Endodermal cell (in vitro differentiated cells): Measurements from ENCODE around the gene CEP295NL. TPM values are rescaled to one million over a fixed set of nuclear protein-coding genes. Genes with fewer than 3 reads are reported as not detected.

ENCODE experiments used
- DNase-seq: peaks from one replicate; pipeline ENCODE4 v3.0.0-alpha.2; 2017
- H3K27ac ChIP-seq: 2 replicates; pipeline ENCODE4 v1.5.1; 2013; ENCODE audit warnings: mild to moderate bottlenecking, low read depth, low read length, moderate library complexity
- H3K27me3 ChIP-seq: 2 replicates; pipeline ENCODE4 v1.6.1; 2013; ENCODE audit warnings: mild to moderate bottlenecking, low read length, moderate library complexity; ENCODE audit not compliant: insufficient read depth, control insufficient read depth, poor library complexity, severe bottlenecking
- H3K36me3 ChIP-seq: 2 replicates; pipeline ENCODE4 v1.7.0; 2013; ENCODE audit warnings: mild to moderate bottlenecking, low read length, moderate library complexity; ENCODE audit not compliant: control insufficient read depth, insufficient read depth
- H3K4me1 ChIP-seq: one replicate; pipeline ENCODE4 v1.7.0; 2013; ENCODE audit warnings: low read length; ENCODE audit not compliant: control insufficient read depth, insufficient read depth
- H3K4me3 ChIP-seq: 2 replicates; pipeline ENCODE4 v1.5.1; 2013; ENCODE audit warnings: mild to moderate bottlenecking, low read length, moderate library complexity
- H3K9ac ChIP-seq: 2 replicates; pipeline ENCODE4 v1.6.1; 2013; ENCODE audit warnings: mild to moderate bottlenecking, low read length, moderate library complexity; ENCODE audit not compliant: poor library complexity, severe bottlenecking; ENCODE audit errors: extremely low read depth
- H3K9me3 ChIP-seq: 2 replicates; pipeline ENCODE4 v1.6.1; 2013; ENCODE audit warnings: mild to moderate bottlenecking, low read length, moderate library complexity; ENCODE audit not compliant: control insufficient read depth
- H3K27ac Mint-ChIP-seq: 2 replicates; pipeline ENCODE4 v1.8.0; 2020; ENCODE audit warnings: mixed read lengths
- H3K27me3 Mint-ChIP-seq: 2 replicates; pipeline ENCODE4 v1.8.0; 2021; ENCODE audit warnings: mild to moderate bottlenecking, mixed read lengths; ENCODE audit not compliant: insufficient read depth
- H3K36me3 Mint-ChIP-seq: 2 replicates; pipeline ENCODE4 v1.8.0; 2020; ENCODE audit warnings: low read depth, mixed read lengths
- H3K4me1 Mint-ChIP-seq: 2 replicates; pipeline ENCODE4 v1.8.0; 2020; ENCODE audit warnings: mixed read lengths
- H3K4me3 Mint-ChIP-seq: 2 replicates; pipeline ENCODE4 v1.8.0; 2020; ENCODE audit warnings: mild to moderate bottlenecking, moderate library complexity, mixed read lengths
- H3K9me3 Mint-ChIP-seq: 2 replicates; pipeline ENCODE4 v1.8.0; 2020; ENCODE audit warnings: mild to moderate bottlenecking, mixed read lengths
- WGBS, 2 experiments: methylation state at CpG; one replicate each; pipeline versions ENCODE4 v1.1.5 to v1.1.7; 2013; ENCODE audit warnings: missing lambda C conversion rate in 2 of 2, mixed read lengths in 1 of 2; ENCODE audit not compliant: insufficient coverage in 1 of 2, insufficient read length in 1 of 2; 5-methylcytosine and 5-hydroxymethylcytosine counted together
- long read RNA-seq, 4 experiments: library from polyadenylated mRNA in 2 of 4; library from RNA in 1 of 4; library from capped mRNA in 1 of 4; stranded (forward) in 3 of 4; unstranded in 1 of 4; transcript quantifications; one replicate each; pipeline ENCODE4 v2.0.0, GENCODE V29; 2020 to 2021; ENCODE audit warnings: inconsistent platforms in 1 of 4
- polyA plus RNA-seq, 2 experiments: library from polyadenylated mRNA; stranded (reverse); fragments of 50-300 nt; gene quantifications; one replicate each; pipeline ENCODE4 v1.2.3, GENCODE V29; 2013
- total RNA-seq, 2 donors: library from RNA; stranded (reverse); fragmentation: NEBNext Ultra II Directional in 1 of 2; extraction: Animal tissue kit (Norgen Biotek cat#: 25700) in 1 of 2; gene quantifications; 2 replicates in 1 of 2; 3 replicates in 1 of 2; pipeline ENCODE4 v1.2.1, GENCODE V29; 2021
- TF ChIP-seq, protein P1 (sequence below): fragments of 200-600 bp; sonication (generic); conservative IDR thresholded peaks from 2 replicates; pipeline ENCODE4 v1.5.0; 2021; ENCODE audit warnings: antibody characterized with exemption, mild to moderate bottlenecking

The CEP295NL gene, protein sequence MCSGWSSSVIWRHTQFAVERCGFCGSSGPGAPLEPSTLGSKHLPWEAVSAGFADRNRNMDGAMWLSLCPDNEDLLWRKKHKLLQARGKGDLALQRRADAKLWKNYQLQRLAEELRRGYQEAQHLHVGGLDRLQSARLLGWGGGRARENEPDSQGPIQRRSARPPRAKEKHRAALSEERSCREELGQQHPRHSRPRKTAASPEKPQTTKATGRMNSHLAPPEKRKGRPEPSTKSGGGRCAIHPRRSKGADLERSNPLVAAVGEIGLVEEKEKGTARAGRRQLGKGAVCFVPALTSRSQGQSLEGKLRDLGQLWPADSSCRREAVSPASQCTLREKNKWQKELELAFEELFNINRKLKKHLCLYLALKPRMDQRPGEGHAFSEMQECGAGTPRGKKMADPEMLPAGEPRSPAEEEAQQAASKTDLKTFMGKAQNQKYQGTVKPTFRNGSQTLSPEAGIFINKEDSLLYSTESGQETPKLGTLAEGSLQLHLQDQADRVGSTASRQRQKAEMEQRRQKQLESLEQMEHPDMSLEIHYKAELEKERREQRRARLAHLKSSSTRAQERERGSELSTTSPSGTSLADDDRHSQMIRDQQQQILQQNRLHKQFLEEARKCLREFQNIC
- total RNA-seq = 1 to 10 TPM in 1 of 2 donors, under 1 TPM in 1; 0.97 to 2.2 TPM
- polyA plus RNA-seq (2013, experiment 1 of 2) = 0.43 TPM
- 0.37 TPM for polyA plus RNA-seq (2013, experiment 2 of 2)
- long read RNA-seq, experiment 1 = 0 reads
- long read RNA-seq, experiment 2 = 0 reads
- long read RNA-seq, experiment 3 = 0 reads
- long read RNA-seq, experiment 4 = 0 reads

DNA sequence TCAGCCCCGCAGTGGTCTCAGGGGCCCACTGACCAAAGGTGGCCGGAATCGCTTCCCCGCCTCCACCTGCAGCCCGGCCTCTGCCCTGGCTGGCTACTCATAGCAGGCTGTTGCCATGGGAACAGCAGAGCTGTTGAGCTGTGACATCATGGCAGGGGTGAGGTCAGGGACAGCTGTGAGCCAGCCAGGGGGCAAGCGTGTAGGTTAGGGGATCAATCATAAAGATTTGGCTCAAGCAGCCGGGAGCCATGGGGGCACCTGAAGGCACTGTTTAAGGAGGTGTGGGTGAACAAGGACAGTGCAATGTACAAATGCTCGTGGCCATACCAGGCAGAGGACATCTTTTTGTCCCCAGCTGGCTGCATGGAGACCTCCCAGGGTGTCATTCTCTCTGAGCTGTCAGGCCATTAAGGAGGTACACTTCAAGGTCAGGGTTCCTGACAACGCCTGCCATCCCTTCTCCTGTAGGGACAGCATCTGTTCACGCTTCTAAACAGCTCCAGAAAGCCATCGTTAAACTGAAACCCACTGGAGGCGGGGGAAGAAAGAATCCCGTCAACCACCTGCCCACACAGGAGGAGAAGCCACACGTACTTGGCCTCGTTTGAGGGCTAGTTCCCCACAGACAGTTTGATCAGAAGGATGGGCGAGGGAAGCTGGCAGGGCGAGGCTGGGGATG, at the start of gene CEP295NL:
Gene CEP295NL (minus strand): TSS at position 101 of the 679 bp plus-strand sequence. CDS start 1,373 bp downstream, outside the sequence.
- Histone ChIP-seq H3K27ac (peak within 1 kb of the TSS; percentile 72), H3K27me3 (no peaks in the 10 kb centered on the region), H3K9ac (no peak within 1 kb of the TSS), H3K4me3 (no peak within 1 kb of the TSS), H3K36me3 (no peaks in the 10 kb centered on the region), H3K9me3 (no peaks in the 10 kb centered on the region), H3K4me1 (no peaks in the 10 kb centered on the region)
- Mint-ChIP-seq H3K9me3 (no peaks in the 10 kb centered on the region), H3K27me3 (no peaks in the 10 kb centered on the region), H3K36me3 (peaks cover 8% of the 10 kb centered on the region), H3K27ac (peak within 1 kb of the TSS; percentile 70), H3K4me3 (no peak within 1 kb of the TSS), H3K4me1 (peaks cover 5% of the 10 kb centered on the region)
- 86 to 88% methylated on average over 8 to 17 of the region's 17 CpGs for WGBS, 2 experiments
- DNase-seq = peak; percentile 75
- TF ChIP-seq, protein P1, sequence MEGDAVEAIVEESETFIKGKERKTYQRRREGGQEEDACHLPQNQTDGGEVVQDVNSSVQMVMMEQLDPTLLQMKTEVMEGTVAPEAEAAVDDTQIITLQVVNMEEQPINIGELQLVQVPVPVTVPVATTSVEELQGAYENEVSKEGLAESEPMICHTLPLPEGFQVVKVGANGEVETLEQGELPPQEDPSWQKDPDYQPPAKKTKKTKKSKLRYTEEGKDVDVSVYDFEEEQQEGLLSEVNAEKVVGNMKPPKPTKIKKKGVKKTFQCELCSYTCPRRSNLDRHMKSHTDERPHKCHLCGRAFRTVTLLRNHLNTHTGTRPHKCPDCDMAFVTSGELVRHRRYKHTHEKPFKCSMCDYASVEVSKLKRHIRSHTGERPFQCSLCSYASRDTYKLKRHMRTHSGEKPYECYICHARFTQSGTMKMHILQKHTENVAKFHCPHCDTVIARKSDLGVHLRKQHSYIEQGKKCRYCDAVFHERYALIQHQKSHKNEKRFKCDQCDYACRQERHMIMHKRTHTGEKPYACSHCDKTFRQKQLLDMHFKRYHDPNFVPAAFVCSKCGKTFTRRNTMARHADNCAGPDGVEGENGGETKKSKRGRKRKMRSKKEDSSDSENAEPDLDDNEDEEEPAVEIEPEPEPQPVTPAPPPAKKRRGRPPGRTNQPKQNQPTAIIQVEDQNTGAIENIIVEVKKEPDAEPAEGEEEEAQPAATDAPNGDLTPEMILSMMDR = no peak

DNA sequence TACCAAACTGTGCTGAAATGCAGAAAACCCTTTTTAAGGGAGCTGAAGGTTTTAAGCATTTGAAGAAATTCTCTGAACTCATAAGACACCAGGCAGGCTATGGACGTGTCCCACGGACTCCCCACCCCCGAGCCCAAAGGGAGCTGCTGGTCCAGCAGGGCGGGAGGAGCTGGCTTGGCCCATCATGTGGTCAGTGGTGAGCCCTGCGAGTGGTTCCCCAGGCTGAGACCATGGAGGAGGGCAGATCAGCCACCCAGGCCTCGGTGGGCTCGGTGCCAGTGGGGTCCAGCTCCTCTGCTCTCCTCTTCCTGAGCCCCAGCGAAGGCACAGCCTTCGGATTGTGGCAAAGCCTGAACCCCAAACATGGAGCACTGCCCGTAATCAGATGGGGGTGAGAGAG, 49.7 kb upstream of the CEP295NL start:
- H3K9ac ChIP-seq = no peak overlapping the region
- TF ChIP-seq, protein P1 = no peak
- H3K27me3 ChIP-seq = no peaks in the 10 kb centered on the region
- no peak overlapping the region for H3K27ac Mint-ChIP-seq
- no peak overlapping the region for H3K4me3 ChIP-seq
- no peaks in the 10 kb centered on the region for H3K27me3 Mint-ChIP-seq
- H3K36me3 Mint-ChIP-seq = no peaks in the 10 kb centered on the region
- DNase-seq = no peak
- no peaks in the 10 kb centered on the region for H3K4me1 ChIP-seq
- no peak overlapping the region for H3K4me3 Mint-ChIP-seq
- 92 to 93% methylated on average over 8 to 10 of the region's 10 CpGs for WGBS, 2 experiments
- peaks cover 19% of the 10 kb centered on the region for H3K9me3 Mint-ChIP-seq
- H3K36me3 ChIP-seq = no peaks in the 10 kb centered on the region
- H3K4me1 Mint-ChIP-seq = peaks cover 11% of the 10 kb centered on the region
- H3K27ac ChIP-seq = no peak overlapping the region
- peaks cover 21% of the 10 kb centered on the region for H3K9me3 ChIP-seq

DNA sequence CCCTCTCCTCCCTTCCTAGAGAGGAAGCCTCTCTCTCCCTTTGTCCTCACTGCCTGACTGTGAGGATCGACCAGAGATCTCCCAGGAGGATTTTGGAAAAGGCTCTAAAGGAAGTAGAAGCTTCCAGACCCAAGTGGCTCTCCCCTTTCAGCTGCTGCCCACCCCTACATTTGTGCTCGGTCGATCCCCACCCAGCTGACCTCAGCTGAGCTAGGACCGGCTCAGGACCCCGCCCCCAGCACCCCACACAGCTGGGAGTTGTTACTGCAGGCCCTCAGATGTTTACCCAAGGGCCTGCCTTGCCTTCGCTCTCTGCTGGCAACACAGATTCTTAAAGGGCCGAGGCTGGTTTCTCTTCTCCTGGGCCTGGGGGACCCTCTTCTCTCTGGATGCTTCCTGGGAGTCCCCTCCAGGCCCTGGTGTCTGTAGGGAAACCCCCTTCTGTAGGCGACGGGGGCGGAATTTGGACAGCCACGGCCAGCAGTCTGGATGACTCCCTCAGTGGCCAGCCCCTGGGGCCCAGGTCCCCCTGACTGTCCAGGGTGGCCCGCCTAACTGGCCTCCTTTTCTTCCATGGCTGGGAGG, 49.1 kb upstream of the CEP295NL start:
- Mint-ChIP-seq H3K9me3 (peaks cover 19% of the 10 kb centered on the region), H3K27ac (peak overlapping the region; percentile 91), H3K27me3 (no peaks in the 10 kb centered on the region), H3K4me1 (peaks cover 11% of the 10 kb centered on the region), H3K36me3 (no peaks in the 10 kb centered on the region), H3K4me3 (no peak overlapping the region)
- peaks cover 21% of the 10 kb centered on the region for H3K9me3 ChIP-seq
- 78 to 92% methylated on average over 4 to 12 of the region's 12 CpGs for WGBS, 2 experiments
- H3K27ac ChIP-seq = no peak overlapping the region
- DNase-seq = no peak
- TF ChIP-seq, protein P1 = no peak
- H3K4me1 ChIP-seq = no peaks in the 10 kb centered on the region
- no peaks in the 10 kb centered on the region for H3K27me3 ChIP-seq
- H3K4me3 ChIP-seq = no peak overlapping the region
- H3K9ac ChIP-seq = no peak overlapping the region
- H3K36me3 ChIP-seq = no peaks in the 10 kb centered on the region
